Thyroid gland (tissue), 4 donors: ENCODE measurements around the gene BDH1. TPM values are rescaled to one million over a fixed set of nuclear protein-coding genes. Genes with fewer than 3 reads are reported as not detected.

ENCODE experiments used
- DNase-seq, 2 donors: peaks; one replicate each; pipeline ENCODE4 v3.0.0-alpha.2; 2019
- H3K27ac ChIP-seq, 3 donors: fragments of 200-600 bp; sonication (generic); 1 replicate in 2 of 3; 2 replicates in 1 of 3; pipeline ENCODE4 v1.5.1; 2016 to 2019; ENCODE audit warnings: mild to moderate bottlenecking in 1 of 3, moderate library complexity in 1 of 3
- H3K27me3 ChIP-seq: fragments of 200-600 bp; sonication (generic); one replicate; pipeline ENCODE4 v1.5.1; 2019
- H3K36me3 ChIP-seq, 2 donors: fragments of 200-600 bp; sonication (generic); one replicate each; pipeline ENCODE4 v1.5.1; 2016 to 2019
- H3K4me1 ChIP-seq, 2 donors: fragments of 200-600 bp; sonication (generic); one replicate each; pipeline ENCODE4 v1.5.1; 2017 to 2019
- H3K4me3 ChIP-seq, 3 donors: fragments of 200-600 bp; sonication (generic); replicated peaks in 1 of 3; 1 replicate in 2 of 3; 2 replicates in 1 of 3; pipeline ENCODE4 v1.5.1; 2016; ENCODE audit warnings: mild to moderate bottlenecking in 1 of 3
- H3K9me3 ChIP-seq: fragments of 200-600 bp; sonication (generic); one replicate; pipeline ENCODE4 v1.5.1; 2017
- POLR2A ChIP-seq, 2 donors: fragments of 450-650 bp; IDR thresholded peaks; one replicate each; pipeline ENCODE4 v1.6.1; 2017; ENCODE audit warnings: antibody characterized with exemption in 2 of 2, mild to moderate bottlenecking in 2 of 2, moderate library complexity in 1 of 2
- WGBS, 2 donors: methylation state at CpG; one replicate each; pipeline ENCODE4 v1.1.5; 2017; 5-methylcytosine and 5-hydroxymethylcytosine counted together
- intact Hi-C: fragments of 100-400 bp; cut with DNase I; formaldehyde crosslinking; loops from one replicate; pipeline ENCODE4 v1.15.1; 2023
- total RNA-seq, 4 donors: library from RNA; depleted of rRNA; stranded (reverse); fragments of >200 nt; gene quantifications; one replicate each; pipeline ENCODE4 v1.2.3, GENCODE V29; 2016
- TF ChIP-seq, protein P1 (sequence below), 6 experiments: fragments of 200-600 bp in 3 of 6; fragments of 450-650 bp in 3 of 6; sonication (generic) in 3 of 6; IDR thresholded peaks; one replicate each; pipeline ENCODE4 v1.5.1; 2016 to 2019; ENCODE audit warnings: antibody characterized with exemption in 6 of 6, mild to moderate bottlenecking in 2 of 6, inconsistent platforms in 1 of 6, moderate library complexity in 1 of 6

Gene BDH1
- total RNA-seq, 4 donors from 2014 or later = 37.1 to 83.1 (median 57.8) TPM

DNA sequence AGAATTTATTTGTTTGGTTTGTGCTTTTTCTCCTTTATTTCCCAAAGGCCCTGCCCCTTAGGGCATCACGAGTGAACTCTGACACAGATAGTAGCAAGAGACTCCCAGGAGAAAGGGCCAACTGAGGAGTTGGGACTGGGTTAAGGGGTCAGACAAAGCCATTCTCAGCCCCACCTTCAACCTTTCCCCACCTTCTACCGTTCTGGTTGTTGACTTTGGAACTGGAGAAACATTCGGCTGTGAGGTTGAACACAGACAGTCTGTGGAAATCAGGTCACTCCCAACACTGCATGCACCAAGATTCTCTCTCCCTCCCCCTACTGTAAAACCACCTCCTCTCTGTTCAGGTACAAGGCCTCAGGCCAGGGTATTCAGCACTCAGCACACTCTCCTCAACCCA, 3.9 kb upstream of the BDH1 start:
- Histone ChIP-seq H3K4me1 (peaks cover 5 to 22% of the 10 kb centered on the region in 2 donors), H3K27ac (peak overlapping the region in 1 of 3 donors; percentile 0), H3K9me3 (no peaks in the 10 kb centered on the region), H3K36me3 (no peaks in the 10 kb centered on the region), H3K27me3 (no peaks in the 10 kb centered on the region), H3K4me3 (no peak overlapping the region)
- 38 to 44% methylated on average over 3 of the region's 3 CpGs for WGBS, 2 donors
- TF ChIP-seq, protein P1, sequence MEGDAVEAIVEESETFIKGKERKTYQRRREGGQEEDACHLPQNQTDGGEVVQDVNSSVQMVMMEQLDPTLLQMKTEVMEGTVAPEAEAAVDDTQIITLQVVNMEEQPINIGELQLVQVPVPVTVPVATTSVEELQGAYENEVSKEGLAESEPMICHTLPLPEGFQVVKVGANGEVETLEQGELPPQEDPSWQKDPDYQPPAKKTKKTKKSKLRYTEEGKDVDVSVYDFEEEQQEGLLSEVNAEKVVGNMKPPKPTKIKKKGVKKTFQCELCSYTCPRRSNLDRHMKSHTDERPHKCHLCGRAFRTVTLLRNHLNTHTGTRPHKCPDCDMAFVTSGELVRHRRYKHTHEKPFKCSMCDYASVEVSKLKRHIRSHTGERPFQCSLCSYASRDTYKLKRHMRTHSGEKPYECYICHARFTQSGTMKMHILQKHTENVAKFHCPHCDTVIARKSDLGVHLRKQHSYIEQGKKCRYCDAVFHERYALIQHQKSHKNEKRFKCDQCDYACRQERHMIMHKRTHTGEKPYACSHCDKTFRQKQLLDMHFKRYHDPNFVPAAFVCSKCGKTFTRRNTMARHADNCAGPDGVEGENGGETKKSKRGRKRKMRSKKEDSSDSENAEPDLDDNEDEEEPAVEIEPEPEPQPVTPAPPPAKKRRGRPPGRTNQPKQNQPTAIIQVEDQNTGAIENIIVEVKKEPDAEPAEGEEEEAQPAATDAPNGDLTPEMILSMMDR (IDR thresholded peaks at IDR 0.05) = no peak
- TF ChIP-seq POLR2A (IDR thresholded peaks at IDR 0.05) = no peak
- intact Hi-C loops = no loop called here
- DNase-seq = no peak

DNA sequence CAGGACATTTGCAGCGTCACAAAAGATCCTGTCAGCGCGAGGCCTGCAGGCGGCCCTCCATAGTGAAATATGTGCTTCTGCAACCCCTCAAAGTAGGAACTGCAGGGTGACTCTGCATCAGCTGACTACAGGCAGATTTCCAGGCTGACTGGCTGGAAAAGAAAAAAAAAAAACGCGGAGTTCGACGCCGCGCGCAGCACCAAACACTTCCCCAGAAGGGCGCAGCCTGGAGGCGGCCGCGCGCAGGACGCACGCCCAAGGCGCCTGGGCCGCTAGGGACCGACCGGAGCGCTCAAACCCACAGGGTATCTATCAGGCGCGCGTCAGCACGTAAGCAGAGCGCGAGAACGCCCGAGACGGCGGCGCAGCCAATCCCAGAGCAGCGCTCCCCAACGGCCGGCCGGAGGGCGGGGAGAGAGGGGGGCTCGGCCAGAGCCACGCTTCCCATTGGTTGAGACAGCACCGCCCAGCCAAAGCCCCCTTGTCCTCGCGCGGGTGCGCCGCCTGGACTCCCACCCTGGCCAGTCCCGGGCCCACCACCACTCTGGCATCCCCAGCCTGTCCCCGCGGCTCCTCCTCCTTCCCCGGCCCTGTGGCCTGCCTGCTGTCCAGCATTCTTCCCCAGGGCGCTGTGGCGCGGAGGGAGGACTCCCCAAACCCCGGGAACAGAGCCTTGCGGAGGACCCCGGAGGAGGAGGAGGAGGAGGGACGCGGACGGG, 1.0 kb downstream of the BDH1 start:
- H3K4me1 ChIP-seq = peaks cover 19 to 28% of the 10 kb centered on the region in 2 donors
- H3K36me3 ChIP-seq = no peaks in the 10 kb centered on the region
- H3K9me3 ChIP-seq = no peaks in the 10 kb centered on the region
- peak overlapping the region; percentile 48 to 58 (median 50) for H3K4me3 ChIP-seq
- WGBS, 2 donors = 1 to 2% methylated on average over 31 to 48 of the region's 60 CpGs
- peak; percentile 96 to 97 for DNase-seq
- peak overlapping the region; percentile 86 to 90 (median 86) for H3K27ac ChIP-seq
- H3K27me3 ChIP-seq = no peaks in the 10 kb centered on the region
- peak; percentile 8 to 79 for TF ChIP-seq POLR2A (IDR thresholded peaks at IDR 0.05)
- TF ChIP-seq, protein P1 (IDR thresholded peaks at IDR 0.05) = peak in 5 of 6 experiments; percentile 10 to 55 (median 42)
- intact Hi-C loops = no loop called here

DNA sequence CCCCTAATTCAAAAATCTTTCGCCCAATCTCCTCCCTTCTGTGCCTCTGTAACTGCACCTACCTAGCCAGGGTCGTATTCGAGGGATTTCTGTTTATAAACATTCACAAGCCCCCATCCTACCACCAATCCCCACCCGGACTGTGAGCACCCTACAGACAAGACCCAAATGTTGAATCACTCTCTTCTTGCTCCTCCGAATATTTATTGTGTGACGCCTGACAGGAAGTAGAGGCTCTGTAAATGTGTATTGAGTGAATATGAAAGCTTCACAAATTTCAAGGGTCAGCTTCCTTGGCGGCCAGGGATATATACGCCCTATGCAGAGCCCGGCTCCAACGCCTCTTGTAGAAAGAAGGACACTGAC, 1.6 kb downstream of the BDH1 start:
- TF ChIP-seq POLR2A (IDR thresholded peaks at IDR 0.05) = no peak
- TF ChIP-seq, protein P1 (IDR thresholded peaks at IDR 0.05) = no peak
- peak overlapping the region in 2 of 3 donors; percentile 6 to 58 for H3K4me3 ChIP-seq
- peak overlapping the region; percentile 71 to 86 (median 71) for H3K27ac ChIP-seq
- WGBS, 2 donors = 43 to 48% methylated on average over 10 of the region's 10 CpGs
- H3K36me3 ChIP-seq = no peaks in the 10 kb centered on the region
- no peaks in the 10 kb centered on the region for H3K27me3 ChIP-seq
- no peaks in the 10 kb centered on the region for H3K9me3 ChIP-seq
- H3K4me1 ChIP-seq = peaks cover 21 to 28% of the 10 kb centered on the region in 2 donors
- intact Hi-C loops = no loop called here
- DNase-seq = no peak

DNA sequence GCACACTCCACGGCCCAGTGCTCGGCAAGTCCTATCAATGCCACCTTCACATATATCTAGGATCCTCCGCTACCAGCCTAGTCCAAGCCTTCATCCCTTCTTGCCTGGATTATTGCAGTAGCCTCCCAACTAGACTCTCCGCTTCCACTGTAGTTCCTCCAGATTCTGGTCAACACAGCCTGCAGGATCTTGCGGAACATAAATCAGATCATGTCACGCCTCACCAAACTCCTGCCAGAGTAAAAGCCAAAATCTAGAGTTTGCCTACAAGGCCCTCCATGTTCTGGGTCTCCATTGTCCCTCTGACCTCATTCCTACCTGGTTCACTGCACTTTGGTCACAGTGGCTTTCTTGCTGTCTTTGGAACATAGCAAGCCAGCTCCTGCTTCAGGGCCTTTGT, 3.6 kb downstream of the BDH1 start:
- TF ChIP-seq, protein P1 (IDR thresholded peaks at IDR 0.05) = no peak
- no peak for TF ChIP-seq POLR2A (IDR thresholded peaks at IDR 0.05)
- H3K27me3 ChIP-seq = no peaks in the 10 kb centered on the region
- peak in 1 of 2 donors; percentile 5 for DNase-seq
- peak overlapping the region in 1 of 3 donors; percentile 54 for H3K27ac ChIP-seq
- H3K4me1 ChIP-seq = peaks cover 34 to 48% of the 10 kb centered on the region in 2 donors
- WGBS, 2 donors = 96% methylated on average over 6 of the region's 6 CpGs
- no peak overlapping the region for H3K4me3 ChIP-seq
- intact Hi-C loops = no loop called here
- no peaks in the 10 kb centered on the region for H3K36me3 ChIP-seq
- no peaks in the 10 kb centered on the region for H3K9me3 ChIP-seq

DNA sequence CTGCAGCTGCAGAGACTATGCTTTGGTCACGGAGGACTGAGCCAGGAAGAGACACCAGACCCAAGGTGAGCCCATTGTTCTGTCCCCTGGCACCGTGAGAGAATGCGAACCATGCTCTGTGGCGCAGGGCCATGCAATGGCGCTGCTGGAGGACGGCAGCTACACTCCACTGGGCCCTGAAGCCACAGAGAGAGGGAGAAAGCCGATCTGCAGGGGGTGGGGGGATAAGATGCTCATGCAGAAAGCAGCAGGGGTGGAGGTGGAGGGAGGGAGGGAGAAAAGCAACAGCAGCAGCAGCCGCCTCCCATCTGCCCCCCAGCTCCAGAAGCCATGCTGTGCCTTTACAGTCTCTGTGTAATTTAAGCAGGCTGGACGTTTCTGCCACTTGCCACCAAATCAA, 5.3 kb downstream of the BDH1 start:
- Histone ChIP-seq H3K4me1 (peaks cover 32 to 47% of the 10 kb centered on the region in 2 donors), H3K27ac (peak overlapping the region; percentile 54 to 75 (median 71)), H3K27me3 (no peaks in the 10 kb centered on the region), H3K36me3 (no peaks in the 10 kb centered on the region), H3K9me3 (no peaks in the 10 kb centered on the region), H3K4me3 (no peak overlapping the region)
- intact Hi-C loops = no loop called here
- DNase-seq = peak; percentile 71 to 84
- 25 to 30% methylated on average over 9 of the region's 9 CpGs for WGBS, 2 donors
- TF ChIP-seq, protein P1 (IDR thresholded peaks at IDR 0.05) = no peak
- TF ChIP-seq POLR2A (IDR thresholded peaks at IDR 0.05) = no peak
